ENCODE results near the gene SURF4. TPM values are rescaled to one million over a fixed set of nuclear protein-coding genes. Genes with fewer than 3 reads are reported as not detected.

Gene SURF4
- total and polyA plus RNA-seq, 2 of the 13 experiments (the other 11 are each of a cell fraction or from before 2014, with no cell fraction given): 220 to 265 TPM

DNA sequence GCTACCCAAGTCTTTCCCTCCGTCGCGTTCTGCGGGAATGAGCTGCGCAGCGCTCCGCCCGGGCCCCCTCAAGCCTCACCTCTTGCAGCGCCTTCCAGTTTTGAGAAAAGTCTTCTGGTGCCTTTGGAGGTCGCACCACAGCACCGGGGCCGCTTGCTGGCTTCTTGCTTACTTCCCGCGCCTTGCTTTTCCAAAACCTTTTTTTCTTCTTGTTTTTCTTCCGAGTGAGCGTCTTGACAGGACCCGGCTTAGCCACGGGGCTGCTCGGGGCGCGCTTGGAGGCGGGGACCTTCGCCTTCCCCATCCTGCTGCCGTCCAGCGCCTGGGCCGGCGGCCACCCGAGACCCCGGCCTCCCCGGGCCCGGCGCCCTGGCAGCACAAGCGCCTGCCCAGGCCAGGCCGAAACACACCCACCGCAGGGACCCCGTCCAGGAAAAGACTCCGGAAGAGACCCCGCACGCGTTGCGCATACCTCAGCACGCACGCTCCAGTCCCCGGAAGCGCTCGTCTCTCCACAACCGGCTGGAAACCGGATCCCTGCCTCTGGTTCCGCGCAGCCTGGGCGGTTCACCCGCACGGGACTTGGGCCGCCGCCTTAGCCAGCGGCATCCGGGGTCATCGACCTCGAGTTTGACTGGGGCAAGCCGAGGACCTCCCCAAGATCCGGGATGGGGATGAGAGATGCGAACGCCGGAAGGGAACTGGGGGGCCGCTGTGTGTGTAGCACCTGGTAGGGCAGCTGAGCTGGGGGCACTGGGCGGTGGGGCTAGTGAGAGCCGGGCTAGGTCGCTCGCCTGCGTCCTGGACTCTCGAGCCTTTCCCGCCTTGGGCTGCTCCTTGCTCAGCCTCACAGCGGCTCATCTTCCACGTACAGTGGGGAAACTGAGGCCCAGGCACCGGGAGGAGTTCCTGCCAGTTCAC is 41.9 kb upstream of the SURF4 start, which contains the start of gene REXO4 (continued):
- TF ChIP-seq NFE2 (CRISPR knock-in tag; IDR thresholded peaks at IDR 0.05) (no peak), RAD51 (IDR thresholded peaks at IDR 0.05; ENCODE audit: borderline replicate concordance) (no peak), ZNF33A (CRISPR knock-in tag; IDR thresholded peaks at IDR 0.05; ENCODE audit: borderline replicate concordance) (peak; percentile 94; the same call in 1 of the 2 replicates), ZNF431 (CRISPR knock-in tag; IDR thresholded peaks at IDR 0.05; ENCODE audit: borderline replicate concordance, low read depth) (no peak), NR1H2 (CRISPR knock-in tag; IDR thresholded peaks at IDR 0.05; ENCODE audit: borderline replicate concordance, low read depth) (peak; percentile 97), MTA1 (CRISPR knock-in tag; IDR thresholded peaks at IDR 0.05; ENCODE audit: borderline replicate concordance) (peak; percentile 95), PCBP1 (IDR thresholded peaks at IDR 0.05; ENCODE audit: borderline replicate concordance, low read depth, low read length) (peak; percentile 89; the same call in 1 of the 2 replicates), ZNF136 (CRISPR knock-in tag; IDR thresholded peaks at IDR 0.05; ENCODE audit: low read depth) (peak; percentile 24; the same call in 1 of the 2 replicates), TBX2 (CRISPR knock-in tag; IDR thresholded peaks at IDR 0.05; ENCODE audit: borderline replicate concordance) (peak; percentile 90), ARNT (IDR thresholded peaks at IDR 0.05) (no peak), ZBTB7B (CRISPR knock-in tag; IDR thresholded peaks at IDR 0.05) (peak; percentile 90), ZNF660 (CRISPR knock-in tag; IDR thresholded peaks at IDR 0.05; ENCODE audit: borderline replicate concordance, low read depth) (no peak), ZNF224 (CRISPR knock-in tag; IDR thresholded peaks at IDR 0.05) (no peak)
- TF ChIP-seq, protein P1, sequence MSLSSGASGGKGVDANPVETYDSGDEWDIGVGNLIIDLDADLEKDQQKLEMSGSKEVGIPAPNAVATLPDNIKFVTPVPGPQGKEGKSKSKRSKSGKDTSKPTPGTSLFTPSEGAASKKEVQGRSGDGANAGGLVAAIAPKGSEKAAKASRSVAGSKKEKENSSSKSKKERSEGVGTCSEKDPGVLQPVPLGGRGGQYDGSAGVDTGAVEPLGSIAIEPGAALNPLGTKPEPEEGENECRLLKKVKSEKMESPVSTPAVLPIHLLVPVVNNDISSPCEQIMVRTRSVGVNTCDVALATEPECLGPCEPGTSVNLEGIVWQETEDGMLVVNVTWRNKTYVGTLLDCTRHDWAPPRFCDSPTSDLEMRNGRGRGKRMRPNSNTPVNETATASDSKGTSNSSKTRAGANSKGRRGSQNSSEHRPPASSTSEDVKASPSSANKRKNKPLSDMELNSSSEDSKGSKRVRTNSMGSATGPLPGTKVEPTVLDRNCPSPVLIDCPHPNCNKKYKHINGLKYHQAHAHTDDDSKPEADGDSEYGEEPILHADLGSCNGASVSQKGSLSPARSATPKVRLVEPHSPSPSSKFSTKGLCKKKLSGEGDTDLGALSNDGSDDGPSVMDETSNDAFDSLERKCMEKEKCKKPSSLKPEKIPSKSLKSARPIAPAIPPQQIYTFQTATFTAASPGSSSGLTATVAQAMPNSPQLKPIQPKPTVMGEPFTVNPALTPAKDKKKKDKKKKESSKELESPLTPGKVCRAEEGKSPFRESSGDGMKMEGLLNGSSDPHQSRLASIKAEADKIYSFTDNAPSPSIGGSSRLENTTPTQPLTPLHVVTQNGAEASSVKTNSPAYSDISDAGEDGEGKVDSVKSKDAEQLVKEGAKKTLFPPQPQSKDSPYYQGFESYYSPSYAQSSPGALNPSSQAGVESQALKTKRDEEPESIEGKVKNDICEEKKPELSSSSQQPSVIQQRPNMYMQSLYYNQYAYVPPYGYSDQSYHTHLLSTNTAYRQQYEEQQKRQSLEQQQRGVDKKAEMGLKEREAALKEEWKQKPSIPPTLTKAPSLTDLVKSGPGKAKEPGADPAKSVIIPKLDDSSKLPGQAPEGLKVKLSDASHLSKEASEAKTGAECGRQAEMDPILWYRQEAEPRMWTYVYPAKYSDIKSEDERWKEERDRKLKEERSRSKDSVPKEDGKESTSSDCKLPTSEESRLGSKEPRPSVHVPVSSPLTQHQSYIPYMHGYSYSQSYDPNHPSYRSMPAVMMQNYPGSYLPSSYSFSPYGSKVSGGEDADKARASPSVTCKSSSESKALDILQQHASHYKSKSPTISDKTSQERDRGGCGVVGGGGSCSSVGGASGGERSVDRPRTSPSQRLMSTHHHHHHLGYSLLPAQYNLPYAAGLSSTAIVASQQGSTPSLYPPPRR (CRISPR knock-in tag; IDR thresholded peaks at IDR 0.05; ENCODE audit: borderline replicate concordance): peak; percentile 48; the same call in 1 of the 2 replicates
- TF ChIP-seq, protein P2, sequence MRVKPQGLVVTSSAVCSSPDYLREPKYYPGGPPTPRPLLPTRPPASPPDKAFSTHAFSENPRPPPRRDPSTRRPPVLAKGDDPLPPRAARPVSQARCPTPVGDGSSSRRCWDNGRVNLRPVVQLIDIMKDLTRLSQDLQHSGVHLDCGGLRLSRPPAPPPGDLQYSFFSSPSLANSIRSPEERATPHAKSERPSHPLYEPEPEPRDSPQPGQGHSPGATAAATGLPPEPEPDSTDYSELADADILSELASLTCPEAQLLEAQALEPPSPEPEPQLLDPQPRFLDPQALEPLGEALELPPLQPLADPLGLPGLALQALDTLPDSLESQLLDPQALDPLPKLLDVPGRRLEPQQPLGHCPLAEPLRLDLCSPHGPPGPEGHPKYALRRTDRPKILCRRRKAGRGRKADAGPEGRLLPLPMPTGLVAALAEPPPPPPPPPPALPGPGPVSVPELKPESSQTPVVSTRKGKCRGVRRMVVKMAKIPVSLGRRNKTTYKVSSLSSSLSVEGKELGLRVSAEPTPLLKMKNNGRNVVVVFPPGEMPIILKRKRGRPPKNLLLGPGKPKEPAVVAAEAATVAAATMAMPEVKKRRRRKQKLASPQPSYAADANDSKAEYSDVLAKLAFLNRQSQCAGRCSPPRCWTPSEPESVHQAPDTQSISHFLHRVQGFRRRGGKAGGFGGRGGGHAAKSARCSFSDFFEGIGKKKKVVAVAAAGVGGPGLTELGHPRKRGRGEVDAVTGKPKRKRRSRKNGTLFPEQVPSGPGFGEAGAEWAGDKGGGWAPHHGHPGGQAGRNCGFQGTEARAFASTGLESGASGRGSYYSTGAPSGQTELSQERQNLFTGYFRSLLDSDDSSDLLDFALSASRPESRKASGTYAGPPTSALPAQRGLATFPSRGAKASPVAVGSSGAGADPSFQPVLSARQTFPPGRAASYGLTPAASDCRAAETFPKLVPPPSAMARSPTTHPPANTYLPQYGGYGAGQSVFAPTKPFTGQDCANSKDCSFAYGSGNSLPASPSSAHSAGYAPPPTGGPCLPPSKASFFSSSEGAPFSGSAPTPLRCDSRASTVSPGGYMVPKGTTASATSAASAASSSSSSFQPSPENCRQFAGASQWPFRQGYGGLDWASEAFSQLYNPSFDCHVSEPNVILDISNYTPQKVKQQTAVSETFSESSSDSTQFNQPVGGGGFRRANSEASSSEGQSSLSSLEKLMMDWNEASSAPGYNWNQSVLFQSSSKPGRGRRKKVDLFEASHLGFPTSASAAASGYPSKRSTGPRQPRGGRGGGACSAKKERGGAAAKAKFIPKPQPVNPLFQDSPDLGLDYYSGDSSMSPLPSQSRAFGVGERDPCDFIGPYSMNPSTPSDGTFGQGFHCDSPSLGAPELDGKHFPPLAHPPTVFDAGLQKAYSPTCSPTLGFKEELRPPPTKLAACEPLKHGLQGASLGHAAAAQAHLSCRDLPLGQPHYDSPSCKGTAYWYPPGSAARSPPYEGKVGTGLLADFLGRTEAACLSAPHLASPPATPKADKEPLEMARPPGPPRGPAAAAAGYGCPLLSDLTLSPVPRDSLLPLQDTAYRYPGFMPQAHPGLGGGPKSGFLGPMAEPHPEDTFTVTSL (CRISPR knock-in tag; IDR thresholded peaks at IDR 0.05; ENCODE audit: borderline replicate concordance): peak; percentile 73; the same call in 1 of the 2 replicates
- TF ChIP-seq, protein P3, sequence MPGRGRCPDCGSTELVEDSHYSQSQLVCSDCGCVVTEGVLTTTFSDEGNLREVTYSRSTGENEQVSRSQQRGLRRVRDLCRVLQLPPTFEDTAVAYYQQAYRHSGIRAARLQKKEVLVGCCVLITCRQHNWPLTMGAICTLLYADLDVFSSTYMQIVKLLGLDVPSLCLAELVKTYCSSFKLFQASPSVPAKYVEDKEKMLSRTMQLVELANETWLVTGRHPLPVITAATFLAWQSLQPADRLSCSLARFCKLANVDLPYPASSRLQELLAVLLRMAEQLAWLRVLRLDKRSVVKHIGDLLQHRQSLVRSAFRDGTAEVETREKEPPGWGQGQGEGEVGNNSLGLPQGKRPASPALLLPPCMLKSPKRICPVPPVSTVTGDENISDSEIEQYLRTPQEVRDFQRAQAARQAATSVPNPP (CRISPR knock-in tag; IDR thresholded peaks at IDR 0.05): peak; percentile 44; the same call in 1 of the 2 replicates
